HG03066 (cell line): Measurements from ENCODE around the gene PPP2R2B.

Source experiments
- ATAC-seq: cut with Tn5 transposase; IDR thresholded peaks from one replicate; pipeline ENCODE4 v1.9.1; 2021; ENCODE audit warnings: low read depth; ENCODE audit not compliant: unreplicated experiment

PPP2R2B gene

DNA sequence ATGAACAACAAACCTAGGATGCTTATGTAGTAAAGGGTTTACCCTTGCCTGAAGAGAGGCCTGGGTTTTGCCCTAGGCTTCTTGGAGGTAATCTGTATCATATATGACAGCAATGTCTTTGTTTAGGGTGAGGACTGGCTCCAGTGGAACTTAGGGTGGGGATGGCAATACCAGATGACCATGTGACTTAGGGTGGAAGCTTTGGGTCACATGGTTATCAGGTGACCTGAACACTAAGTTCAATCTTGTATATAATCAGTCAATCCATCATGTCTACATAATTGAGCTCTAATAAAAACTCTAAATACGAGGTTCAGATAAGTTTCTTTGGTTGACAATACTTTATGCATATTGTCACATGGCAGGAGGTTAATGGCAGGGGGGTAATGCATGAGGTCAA is 10.6 kb upstream of the PPP2R2B start:
- no peak for ATAC-seq

DNA sequence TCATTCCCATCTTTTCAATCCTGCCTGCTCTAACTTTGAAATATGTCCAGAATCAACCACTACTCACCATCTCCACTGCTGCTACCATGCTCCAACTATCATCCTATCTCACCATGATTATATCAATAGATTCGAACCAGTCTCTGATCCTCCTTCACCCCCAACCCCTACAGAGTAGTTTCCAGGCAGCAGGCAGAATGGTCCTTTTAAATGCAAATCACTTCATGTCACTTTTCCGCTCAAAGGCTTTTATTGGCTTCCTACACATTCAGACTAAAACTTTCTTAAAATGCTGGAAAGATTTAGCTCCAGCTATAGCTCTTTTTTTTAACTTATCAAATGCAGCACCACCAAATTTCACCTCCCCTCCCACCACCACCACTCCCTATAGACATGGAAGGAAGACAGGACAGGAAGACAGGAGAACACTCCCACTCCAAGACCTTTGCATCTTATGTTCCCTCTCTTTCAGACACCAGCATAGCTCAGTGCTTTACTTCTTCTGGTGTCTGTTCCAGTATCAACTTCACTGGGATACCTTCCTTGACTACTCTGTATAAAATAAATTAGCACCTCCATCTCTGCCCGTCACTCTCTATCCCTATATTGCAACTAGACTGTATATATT is 9.9 kb upstream of the PPP2R2B start:
- ATAC-seq = no peak

- ATAC-seq = no peak
Observed at GRCh38 chr5:146884066-146884626, 5.6 kb upstream of the PPP2R2B start.

DNA sequence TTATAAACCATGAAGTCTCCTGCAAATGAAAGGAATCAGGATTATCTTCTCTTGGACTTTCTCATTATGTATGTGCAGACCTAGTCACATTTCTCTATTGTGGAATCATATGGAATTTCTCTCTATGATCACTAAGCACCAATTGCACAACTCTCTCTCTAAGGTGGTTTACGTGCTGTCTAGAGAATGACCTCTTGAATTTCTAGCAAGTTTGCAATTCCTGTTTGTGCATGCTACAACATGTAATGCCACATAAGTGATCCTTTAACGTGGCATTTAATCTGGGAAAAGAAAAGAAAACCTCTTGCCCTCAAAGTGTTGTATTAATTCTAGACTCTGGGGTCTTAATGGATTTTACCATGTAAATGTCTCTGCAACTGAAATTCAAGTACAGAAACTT is 5.0 kb upstream of the PPP2R2B start:
- no peak for ATAC-seq

DNA sequence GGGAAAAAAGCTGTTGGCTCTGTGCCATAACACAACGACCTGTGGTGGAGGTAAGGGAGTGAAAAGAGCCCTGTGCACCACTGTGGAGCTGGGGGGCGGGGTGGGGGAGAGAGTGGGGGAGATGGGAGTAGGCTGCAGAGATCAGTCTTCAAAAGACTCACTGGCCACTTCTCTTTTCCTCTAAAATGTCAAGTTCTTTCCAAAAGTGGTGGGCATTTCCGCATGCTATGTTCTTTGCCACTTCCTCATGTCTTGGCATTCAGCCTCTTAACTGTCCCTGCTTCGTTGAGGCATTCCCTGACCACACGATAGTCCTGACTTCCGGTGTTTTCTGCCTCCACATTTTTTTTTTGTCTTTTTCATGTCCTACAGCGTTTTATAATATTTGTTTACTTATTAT is 2.4 kb upstream of the PPP2R2B start:
- ATAC-seq = no peak

- no peak for ATAC-seq
Observed at GRCh38 chr5:146877783-146878475, 628 bp downstream of the PPP2R2B start.

DNA sequence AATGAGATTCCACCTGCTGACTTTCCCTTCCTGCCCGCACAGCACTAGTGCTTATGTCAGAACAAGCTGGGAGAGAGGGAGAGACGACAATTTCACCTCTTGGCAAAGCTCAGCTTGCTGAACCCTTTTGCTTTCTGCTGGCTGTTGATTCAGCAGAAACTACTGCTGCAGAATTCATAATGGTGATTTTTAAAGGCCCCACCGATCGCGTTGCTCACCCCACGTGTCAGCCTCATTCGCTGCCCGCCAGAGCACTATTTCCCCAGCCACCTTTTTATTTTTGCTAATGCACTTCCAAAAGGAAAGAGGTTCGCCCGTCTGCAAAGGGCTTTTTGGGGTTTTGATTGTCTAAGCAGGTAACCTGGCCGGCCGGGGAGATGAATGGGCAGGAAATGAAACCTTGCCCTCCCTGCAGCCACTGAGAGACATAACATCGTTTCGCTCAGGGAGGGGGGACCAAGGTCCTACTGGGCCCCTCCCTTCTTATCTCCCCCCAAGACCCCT is 1.3 kb downstream of the PPP2R2B start:
- ATAC-seq = no peak

DNA sequence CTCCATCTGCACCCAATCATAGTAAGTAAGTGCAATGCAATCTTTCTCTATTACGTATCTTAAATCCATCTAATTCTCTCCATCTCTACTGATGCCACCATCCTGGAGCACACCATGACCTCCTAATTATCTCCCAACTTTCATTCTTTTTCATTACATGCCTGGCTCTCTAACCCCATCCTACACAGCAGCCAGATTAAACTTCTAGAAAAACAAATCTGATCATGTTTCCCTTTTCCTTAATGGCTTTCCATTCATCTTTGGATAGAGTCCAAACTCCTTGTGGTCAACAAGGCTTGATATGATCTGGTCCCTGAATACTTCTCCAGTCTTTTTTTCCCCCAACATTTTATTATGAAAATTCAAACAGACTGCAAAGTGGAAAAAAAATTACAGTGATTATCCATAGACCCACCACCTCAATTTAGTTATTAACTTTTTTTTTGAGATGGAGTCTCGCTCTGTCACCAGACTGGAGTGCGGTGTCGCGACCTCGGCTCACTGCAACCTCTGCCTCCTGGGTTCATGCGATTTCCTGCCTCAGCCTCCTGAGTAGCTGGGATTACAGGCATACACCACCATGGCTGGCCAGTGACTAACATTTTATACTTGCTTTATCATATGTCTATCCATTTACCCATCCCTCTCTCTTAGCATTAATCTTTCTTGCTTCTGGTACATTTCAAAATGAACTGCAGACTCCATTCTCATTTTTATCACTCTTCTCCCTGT is 5.2 kb downstream of the PPP2R2B start:
- no peak for ATAC-seq

DNA sequence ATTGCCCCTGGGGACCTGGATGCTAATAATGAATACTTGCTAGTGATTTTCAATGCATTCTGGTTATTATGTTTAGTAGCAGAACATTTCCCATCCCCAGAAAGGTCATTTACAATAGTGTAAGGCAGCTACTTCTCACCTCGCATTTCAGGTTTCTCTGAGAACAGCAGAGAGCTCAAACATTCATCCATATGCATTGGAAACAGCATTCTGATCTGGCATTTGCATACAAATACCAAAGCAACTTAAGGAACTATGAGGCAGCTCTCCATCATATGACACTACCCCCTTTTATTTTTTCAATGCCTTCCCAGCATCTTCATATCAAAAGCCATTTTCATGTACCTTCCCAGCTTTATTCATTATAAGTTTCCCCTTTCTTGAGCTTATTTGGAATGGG is 6.4 kb downstream of the PPP2R2B start:
- ATAC-seq = no peak

GRCh38 chr5:146867996-146868708 is 10.4 kb downstream of the PPP2R2B start:
- ATAC-seq = no peak

DNA sequence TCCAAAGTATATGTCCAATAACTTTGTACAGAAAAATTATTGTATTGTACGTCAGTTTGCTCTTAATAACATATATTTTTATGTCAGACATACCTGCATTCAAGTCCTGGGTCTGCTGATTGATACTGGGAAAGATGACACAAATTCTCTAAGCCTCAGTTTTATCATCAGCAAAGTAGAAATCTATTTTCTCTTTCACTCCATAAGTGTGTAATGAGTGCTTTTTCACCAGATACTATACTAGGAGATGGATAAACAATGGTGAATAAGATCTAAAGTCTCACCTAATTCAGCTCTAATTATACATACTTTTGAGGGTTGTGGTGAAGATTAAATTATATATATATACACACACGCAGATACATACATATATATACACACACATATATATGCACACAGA is 12.3 kb downstream of the PPP2R2B start:
- ATAC-seq = no peak

DNA sequence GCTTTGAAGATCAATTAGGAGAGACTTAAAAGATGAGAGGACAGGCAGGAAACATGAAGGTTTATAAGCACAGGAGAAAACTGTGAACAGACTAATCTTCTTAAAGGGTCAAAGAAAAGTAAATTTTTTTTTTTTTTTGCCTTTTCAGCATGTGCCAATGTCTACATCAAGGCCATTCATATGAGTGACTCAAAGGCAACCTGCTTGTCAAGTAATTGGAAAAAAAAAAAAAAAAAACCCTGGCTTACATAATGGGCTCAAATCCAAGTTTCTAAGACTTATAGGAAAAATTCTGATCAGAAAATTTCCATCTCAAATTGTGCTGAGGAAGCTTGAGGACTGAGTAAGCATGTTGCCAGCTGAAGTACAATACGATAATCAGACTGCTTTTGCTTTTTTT is 15.9 kb downstream of the PPP2R2B start:
- ATAC-seq = no peak

- no peak for ATAC-seq
Observed at GRCh38 chr5:146860213-146860893, 18.2 kb downstream of the PPP2R2B start.

- no peak for ATAC-seq
Observed at GRCh38 chr5:146852089-146852488, 26.5 kb downstream of the PPP2R2B start.

- no peak for ATAC-seq
Observed at GRCh38 chr5:146851133-146851532, 27.4 kb downstream of the PPP2R2B start.

DNA sequence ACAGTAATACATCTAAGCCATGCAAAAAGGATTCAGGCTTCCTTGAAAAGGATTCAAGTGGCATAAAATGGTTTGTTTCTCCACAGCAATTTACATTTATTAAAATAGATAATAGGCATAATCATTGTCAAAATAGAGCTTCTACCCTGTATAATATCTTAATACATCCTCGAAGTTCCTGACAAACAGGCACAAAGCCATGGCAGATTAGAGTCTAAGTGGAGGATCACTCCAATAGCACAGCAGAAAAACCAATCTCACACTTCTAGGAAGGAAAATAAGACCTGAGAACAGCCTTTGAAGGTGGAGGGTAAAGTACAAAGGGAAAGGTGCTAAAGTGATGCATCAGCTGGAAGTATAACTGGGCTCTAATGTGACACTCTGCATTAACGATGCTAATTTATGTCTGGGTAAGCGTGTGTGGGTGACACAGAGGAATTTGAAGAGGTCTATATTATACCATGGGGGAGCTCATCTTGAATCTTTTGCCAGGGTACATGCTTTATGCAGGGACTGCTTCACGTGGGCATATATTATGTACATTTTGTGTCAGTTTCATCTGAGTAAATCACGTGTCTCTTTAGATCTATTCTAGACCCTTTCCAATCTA is 28.8 kb downstream of the PPP2R2B start:
- ATAC-seq = no peak

- no peak for ATAC-seq
Observed at GRCh38 chr5:146848133-146848532, 30.4 kb downstream of the PPP2R2B start.

GRCh38 chr5:146840016-146840415 is 38.5 kb downstream of the PPP2R2B start:
- ATAC-seq = no peak

GRCh38 chr5:146836226-146836842 is 42.2 kb downstream of the PPP2R2B start:
- no peak for ATAC-seq
